Renal pelvis (tissue), 4 donors: ENCODE results near the gene CCDC85C. TPM values are rescaled to one million over a fixed set of nuclear protein-coding genes. Genes with fewer than 3 reads are reported as not detected.
A peak's percentile ranks its signal among the peaks of the same experiment; 100 is the strongest.

ENCODE experiments used
- DNase-seq: peaks from one replicate; pipeline ENCODE4 v3.0.0-alpha.2; 2013
- polyA plus RNA-seq, 3 donors: library from polyadenylated mRNA; unstranded; fragments of 120-200 nt; gene quantifications; one replicate each; pipeline ENCODE4 v1.2.1, GENCODE V29; 2013; ENCODE audit not compliant: insufficient read length in 3 of 3

CCDC85C gene
- polyA plus RNA-seq, 3 donors: 28.9 to 36.7 (median 34.5) TPM

DNA sequence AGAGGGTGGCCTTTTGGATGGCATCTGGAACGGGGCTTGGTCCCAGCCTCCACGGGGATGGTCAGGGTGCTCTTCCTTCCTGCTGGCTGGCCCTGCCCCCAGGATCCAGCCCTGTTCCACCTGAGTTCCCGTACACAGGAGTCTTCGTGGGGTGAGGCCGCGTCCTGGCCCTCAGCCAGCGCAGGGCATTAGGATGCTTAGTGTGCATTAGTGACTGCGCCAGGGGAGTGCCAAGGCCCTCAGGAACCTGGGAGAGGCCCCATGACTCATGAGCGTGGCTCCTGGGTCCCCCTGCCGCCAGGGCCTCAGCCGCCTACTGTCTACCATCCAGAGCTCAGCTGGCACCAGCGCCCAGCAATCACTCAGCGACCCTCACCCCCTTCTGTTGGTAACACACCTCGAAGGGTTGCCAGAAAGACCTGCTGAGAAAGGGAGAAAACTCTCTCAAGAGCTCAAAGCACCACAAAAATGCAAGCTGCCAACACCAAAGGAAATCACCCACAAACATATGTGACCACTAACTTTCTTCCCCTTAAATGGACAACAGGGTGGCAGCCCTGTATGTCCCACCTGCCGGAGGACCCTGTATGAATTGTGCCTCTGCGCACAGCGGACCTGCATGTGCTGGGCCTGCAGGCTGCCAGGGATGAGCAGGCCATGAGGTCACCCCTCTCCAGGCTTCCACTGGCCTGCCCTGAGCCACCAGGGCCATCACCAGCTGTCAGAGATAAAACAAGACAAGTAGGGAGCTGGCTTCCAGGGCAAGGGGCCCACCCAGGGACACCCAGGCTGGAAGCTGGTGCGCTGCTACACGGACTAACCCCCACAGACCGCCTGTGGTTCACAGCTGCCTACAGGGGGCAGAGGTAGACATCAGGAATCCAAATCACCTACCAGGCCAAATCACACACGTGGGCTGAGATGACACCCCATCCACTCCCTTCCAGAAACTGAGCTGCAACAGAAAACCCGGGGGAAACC, 28.7 kb downstream of the CCDC85C start:
- DNase-seq: no peak

DNA sequence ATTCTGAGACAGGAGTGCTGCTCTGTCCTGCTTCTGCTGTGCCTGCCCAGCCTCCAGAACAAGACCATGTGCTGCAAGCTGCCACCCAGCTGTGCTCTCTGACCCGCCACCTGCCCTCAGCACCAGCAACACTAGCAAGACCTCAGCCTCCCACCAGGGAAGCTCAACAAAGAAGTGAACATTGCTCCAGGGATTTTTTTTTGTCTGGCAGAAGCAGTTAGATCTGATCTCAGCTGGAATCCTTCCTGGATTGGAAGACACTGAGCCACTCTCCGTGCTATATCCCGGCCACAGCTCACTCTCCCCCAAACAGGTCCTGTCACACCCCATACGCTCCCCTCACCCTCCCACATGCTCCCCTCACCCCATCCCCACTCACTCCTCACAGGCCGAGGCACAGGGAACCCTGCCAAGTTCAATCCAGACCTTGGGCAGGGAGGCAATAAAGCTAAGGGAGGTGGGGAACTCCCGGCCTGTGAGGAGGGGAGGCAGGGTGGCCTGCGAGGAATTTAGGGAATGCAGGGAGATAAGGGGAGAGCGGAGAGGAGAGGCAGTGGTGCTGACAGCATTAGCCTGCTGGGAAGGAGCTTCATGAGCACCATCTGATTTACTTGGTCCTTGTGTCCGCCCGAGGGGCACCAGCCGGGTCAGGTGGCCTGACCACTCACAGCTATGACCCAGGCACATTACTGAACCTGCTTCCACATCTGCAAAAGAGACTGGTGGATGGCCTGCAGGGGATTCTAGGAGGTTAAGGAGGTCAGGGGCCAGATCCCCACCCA, 29.7 kb downstream of the CCDC85C start:
- peak; percentile 81 for DNase-seq

DNA sequence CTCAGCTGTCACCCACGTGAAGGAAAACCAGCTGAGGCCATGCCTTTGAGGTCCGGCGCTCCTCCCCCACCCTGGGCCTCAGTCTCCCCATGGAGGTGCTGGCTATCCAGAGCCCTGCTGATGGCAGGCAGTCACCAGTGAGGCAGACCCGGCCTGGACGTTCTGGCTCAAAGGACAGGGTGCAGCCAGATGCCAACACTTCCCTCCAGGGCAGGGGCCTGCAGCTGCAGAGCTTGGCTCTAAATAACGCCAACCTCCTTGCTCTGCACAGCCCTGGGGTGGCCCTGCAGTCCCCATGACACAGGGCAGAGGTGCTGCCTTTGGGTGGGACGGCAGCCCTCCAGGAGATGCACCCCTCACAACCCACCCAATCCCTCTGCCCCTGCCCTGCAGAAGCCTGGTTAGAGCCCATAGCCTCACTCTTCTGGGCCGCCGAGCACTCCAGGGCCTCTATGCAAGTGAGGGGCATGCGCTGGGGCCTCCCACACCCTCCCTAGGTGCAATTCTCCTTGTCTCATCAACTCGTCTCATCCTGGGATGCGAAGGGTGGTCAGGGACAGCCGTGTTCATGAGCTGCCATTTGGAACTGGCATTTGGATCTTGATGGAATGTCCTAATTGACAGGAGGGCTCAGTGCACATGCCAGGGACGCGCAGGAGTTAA, 30.4 kb downstream of the CCDC85C start:
- DNase-seq: no peak

DNA sequence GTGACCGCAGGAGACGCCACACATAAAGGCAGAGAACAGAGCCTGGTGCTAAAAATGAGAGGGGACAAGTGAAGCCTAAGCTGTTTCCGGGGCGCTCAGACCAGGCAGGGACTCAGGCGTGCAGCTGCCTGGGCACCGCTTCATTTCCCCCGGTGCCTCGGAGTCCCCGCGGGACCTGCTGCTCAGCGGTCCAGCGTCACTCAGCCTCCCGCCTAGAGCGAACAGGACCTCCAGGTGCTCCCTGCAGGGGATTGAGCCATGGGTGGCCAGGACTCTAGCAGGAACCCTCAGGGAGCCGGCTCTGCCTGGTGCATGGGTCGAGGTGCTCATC, 31.0 kb downstream of the CCDC85C start:
- DNase-seq: no peak

DNA sequence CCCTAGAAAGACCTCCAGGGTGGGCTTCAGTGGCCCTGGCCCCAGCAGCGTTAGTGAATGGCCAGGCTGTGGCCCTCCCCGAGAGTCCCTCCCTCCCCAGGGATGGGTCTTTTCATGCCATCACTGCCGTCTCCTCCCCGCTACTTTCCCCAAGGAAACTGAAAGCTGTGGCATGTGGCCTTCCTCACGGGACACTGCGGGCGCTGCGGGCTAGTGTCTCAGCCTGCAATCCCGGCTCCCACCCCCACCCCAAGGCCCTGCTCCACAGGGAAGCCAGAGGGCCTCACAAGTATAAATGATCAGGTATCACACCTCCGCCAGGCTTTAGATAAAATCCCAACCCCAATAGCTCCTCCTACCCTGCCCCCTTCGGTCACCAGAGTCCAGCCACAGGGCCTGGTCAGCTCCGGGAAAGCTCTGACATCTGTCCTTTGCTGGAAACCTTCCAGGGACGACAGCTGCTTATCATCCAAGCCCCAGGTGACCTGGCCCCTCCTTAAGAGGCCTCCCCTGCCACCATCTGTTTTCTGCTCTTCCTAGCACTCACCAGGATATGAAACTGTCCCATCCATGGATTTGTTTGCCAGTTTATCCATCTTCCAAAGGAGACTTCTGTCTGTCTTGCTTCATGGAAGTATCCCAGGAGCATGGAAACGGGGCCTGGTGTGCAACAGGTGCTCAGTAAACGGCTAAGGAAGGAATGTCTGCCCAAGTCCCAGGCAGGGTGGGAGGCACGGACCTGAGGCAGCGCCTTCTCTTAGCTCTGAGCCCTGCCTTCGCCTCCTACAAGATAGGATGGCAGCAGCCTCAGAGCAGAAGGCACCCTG, 31.6 kb downstream of the CCDC85C start:
- DNase-seq: no peak

DNA sequence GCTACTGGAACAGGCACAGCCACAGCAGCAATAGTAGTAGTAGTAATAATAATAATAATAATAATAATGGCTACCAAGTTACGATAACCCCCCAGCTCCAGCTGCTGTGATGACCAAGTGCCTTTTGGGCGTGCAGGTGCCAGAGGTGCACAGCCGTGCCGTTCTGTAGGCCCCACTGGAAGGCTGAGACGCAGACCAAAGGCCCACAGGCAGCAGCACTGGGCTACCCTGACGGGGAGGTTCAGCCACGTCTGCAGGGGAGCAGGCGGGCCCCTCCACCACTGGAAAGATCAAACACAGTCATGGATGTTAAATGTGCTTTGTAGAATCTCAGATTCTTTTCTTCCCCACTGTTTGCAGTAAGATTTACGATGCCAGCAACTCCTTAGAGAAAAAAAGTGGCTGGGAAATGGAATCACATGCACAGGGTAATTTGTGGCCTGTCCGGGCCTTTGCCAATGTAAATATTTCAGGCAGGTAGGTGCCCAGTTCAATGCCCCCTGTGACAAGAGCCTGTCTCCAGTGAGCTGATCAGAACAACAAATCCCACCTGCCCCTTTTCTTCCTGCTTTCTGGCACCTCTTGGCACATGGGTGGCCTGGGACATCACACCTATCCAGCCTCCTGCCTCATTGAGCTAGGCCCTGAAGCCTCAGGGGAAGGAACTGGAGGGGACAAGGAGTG, 32.6 kb downstream of the CCDC85C start:
- peak; percentile 83 for DNase-seq

DNA sequence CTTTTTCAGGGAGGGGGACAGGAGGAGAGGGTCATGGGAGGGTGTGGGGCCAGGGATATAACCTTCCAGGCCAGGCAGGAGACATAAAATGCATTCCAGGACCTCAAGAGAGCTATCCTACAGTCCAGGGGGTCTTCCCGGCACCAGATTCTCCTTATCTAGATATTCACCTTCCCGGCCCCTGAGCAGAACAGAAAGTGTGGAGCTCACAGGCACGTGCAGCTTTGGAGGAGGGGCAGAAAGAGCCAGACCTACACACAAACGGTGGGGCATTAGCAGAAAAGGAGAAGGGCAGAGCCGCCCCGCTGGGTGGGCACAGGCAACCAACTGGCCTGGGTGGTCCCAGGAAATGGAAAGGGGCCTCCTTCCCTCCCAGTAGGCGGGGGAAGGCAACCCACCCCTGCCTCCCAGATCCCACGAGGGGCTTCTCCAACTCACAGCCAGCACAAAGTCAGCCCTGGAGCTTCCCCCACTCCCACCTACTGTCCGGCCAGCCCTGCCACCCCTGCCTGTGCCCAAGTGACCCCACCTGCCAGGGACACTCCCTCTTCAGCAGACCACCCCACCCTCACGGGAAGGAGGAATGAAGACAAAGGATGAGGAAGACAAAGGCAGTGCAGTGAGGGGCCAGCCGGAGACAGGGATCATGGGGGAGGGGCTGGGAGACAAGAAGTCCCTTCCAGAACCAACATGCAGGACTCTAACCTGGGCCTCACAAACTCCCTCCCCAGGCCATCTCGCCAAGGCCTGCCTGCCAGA, 33.3 kb downstream of the CCDC85C start:
- DNase-seq: no peak

DNA sequence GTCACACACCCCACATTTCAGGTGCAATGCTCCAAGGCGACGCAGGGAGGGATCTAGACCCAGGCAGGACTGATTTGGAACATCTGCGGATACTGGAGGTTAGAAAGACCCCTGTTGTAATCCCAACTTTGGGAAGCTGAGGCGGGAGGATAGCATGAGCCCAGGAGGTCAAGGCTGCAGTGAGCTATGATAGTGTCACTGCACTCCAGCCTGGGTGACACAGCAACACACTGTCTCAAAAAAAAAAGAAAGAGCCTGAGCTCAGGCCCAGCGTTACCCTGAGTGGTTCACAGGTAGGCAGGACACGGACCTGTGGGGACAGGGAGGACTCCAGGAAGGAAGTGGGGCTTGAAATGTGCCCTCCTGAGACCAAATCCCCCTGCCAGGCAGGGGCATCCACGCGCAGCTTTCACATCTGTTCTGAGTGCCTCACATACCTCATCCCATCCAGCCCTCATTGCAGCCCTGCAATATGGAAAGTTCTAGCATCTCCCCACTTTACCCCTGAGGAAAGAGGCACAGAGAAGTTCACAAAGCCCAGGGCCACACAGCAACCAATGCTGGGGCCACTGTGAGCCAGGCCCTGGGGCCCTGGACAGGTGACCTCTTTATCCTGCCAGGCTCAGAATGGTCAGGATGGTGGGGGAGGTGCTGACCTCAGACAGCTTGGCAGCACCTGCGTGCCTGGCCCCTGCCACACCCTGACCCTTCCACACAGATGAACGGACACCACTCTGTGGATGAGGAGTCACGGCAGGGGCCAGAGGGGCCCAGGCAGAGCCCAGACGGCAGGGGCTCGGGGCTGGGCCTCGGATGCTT, 34.1 kb downstream of the CCDC85C start:
- no peak for DNase-seq

DNA sequence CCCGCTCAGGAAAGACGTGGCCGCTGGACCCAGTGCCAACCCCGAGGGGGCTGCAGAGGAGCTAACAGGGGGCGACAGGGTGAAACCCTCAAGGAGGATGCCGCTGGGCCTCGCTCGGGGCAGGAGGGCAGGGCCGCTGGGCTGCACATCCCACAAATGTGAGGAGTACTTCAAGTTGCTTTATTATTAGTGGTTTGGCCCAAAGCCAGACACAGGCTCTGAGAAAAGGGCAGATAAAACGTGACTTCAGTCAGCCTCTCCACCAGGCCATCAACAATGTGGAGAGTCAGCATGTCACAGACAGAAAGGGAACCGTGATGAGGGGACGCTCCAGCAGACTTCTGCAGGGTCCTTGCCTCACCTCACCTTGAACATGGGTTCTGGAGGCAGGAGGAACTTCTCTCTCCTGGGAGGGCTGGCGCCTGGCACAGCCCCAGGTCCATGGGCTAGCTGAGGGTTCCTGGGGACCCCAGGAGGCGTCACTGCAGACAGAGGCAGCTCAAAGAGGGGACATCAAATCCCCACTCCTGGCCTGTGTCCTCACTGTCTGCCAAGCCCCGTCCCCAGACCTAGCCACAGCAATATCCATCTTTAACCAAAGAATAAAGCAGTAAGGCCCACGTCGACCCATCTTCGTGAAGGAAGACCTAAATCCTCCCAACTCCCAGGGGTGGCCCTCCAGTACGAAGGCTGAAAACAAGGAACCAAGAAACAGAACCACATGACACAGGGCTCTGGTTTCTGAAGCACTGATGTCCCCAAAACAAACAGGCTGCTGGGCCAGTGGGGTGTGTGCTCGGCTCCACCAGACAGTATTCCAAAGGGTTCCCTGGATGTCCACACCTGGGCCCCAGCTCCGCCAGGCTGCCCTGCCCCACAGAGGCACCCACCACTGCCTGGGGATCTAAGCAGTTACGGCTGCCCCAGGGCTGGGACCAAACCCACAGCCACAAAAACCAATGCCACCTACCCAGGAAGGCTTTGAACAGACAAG, 35.1 kb downstream of the CCDC85C start:
- DNase-seq: no peak

DNA sequence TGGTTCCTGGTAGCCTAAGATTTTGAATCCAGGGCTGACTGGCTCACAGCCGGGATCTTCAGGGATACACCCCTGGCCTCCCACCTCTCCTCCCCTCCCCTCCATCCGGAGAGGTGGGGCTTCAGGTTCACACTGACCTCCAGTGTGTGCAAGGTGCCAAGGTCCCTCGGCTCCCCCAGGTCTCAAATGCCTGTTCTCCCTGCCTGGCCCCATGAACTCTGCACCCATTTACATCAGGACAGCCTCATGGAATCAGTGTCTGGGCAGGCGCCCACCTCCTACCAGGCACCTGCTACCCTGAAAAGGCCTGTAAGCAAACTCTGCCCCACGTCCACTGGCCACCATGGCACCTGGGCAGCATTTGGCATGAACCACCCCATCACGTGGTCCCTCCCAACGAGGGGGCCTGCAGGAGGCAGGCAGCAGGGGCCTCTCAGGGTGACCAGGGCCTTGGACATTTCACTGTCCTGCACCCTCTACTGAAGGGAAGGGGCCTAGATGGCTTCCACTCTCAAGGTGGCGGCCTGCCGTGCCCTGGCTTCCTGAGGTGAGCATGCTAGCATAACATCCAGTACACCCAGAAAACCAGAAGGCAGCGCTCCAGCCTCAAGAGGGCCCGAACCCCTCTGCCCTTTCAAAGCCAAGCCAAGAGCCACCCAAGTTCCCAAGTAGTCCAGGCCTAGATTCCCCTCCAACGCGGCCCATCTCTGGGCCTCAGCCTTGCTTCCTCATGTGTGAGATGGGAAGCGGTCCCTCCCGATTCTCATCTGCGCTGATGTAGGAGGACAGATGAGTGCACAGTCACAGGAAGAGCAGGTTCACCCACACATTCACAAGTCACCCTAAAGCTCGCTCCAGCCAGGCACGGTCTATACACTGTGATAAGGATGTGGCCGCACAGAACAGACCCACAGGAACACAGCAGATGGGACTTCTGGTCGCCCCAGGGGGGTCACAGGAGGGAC, 37.3 kb downstream of the CCDC85C start:
- no peak for DNase-seq

DNA sequence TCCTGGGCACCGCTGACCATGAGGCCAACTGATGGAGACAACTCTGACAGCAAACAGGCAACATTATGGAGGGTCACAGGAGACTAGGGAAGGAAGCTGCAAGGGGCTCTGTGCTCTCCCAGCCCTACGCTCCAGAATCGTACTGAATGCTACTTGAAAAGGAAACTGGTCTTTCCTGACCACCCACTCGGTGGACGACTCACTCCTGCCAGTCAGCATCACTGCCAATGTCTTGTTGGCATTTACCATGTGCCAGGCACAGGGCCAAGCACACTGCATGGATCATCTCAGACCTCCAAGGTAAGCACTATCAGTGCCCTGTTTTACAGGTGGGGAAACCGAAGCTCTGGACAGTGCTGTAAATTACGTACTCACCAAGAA, 38.0 kb downstream of the CCDC85C start:
- no peak for DNase-seq

DNA sequence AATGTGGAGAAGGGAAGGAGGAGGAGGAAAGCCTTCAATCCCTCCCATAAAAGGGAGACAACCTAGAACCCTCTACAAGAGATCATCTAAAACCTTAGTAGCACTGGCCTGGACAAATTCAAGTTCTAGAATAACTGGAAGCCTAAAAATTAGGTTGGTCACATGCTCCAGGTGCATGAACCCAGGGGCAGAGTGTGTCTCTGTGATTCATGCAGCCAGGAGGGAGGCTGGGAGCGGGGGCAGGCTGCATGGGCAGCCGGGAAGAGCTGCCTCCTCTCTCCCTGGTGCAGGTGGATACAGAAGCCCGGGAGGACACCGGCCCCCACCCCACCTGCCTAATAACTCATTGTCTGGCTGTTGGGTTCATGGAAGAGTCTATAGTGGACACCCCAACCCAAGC, 38.6 kb downstream of the CCDC85C start:
- DNase-seq: no peak

DNA sequence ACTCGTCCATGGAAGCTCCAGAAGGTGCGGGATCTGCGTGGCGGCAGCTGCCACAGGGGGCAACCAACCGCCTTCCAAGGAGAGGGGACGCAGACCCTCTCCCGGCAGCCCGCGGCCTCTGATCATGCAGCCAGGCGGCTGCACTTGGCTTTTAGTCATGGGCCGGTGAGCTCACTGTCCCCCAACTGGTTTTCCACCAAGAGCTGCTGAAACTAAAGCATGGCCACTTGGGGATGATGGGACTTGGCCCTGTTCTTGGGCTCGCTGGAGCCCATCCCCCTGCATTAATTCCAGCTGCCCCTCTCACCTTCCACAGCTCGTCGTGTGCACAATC, 39.1 kb downstream of the CCDC85C start:
- DNase-seq: no peak

DNA sequence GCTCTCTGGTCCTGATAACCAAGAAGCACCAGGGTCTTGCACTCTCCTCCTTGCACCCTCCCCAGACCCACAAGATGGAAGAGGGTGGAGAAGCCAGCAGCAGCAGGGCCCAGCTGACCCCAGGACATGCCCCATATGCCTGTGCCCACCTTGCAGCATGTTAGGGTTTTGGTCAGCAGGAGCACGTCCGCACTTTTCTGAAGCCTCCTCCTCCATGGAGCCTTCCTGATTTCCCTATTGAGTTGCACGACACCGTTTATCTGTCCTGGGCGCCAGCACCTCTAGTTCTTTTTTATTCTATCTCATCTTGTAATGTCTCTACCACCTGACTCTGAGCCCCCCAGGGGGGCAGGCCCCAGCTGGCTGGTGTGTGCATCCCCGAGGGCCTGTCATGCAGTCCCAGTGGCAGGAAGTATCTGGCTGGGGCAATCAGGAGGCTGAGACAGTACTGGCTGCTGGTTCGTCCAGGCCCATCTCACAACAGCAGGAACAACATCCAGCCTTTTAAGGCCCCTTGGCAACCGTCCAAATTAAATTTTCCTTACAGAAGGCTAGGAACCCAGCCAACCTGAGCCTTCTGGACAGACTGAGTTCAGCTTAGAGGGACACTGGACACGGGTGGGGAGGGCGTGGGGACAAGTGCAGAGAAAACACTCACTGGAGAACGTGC, 39.6 kb downstream of the CCDC85C start:
- peak; percentile 86 for DNase-seq

DNA sequence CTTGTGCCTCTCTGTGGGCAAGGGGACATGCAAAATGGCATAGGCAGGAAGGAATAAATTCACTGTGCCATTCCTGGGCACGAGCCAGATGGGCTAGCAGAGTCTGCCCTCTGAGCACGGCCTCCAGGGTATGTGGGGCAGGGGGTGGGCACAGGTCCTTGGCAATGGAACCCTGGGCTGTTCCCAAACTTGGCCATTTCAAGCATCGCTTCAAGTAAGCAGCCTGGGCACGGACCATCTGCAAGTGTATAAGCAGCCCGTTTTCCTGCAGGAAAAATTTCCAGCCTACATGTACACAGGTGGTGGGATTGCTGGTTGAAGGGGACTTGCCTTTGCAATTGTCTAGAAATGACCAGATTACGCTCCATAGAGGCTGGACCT, 40.3 kb downstream of the CCDC85C start:
- DNase-seq: no peak
